Measurements from ENCODE around the gene HRH1.

HRH1 gene

DNA sequence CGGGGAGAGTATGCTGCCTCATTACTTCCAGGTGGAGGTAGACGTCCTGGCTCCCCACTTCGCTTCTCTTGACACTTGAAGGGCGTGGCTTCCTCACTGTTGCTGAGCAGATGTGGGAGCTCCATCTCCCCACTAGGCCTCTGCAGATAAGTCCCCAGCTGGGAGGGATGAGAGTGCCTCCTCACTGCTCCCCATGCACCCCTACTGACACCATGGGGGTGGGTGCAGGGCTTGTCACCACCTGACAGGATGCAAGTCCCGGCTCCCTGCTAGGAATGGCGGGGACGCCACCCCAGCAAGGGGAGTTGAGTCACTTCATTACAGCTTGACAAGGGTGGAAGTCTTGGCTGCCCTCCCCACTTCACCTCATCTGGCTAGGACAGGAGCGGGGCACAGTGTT, 81.1 kb downstream of the HRH1 start:
- ChIA-PET POLR2A (interaction anchor here (1.7 kb wide), 1 partner anchor 37 kb away, joined by 3 read pairs; the partner anchor contains the start of gene ATG7), CTCF (interaction anchor here (0.9 to 4.3 kb wide), 8 partner anchors 13 to 284 kb away, joined by 3 to 63 read pairs (median 6); no protein-coding TSS in a partner anchor)
- no peak overlapping the region for H3K4me3 ChIP-seq (ENCODE audit: low read depth, low read length)
- no peaks in the 10 kb centered on the region for H3K36me3 ChIP-seq (ENCODE audit: control insufficient read depth in 2 of 2, insufficient read depth in 1 of 2, low read length in 2 of 2)
- H3K27ac ChIP-seq (ENCODE audit: extremely low read depth, low read depth, low read length): no peak overlapping the region
- TF ChIP-seq MEIS1 (CRISPR knock-in tag; IDR thresholded peaks at IDR 0.05; ENCODE audit: borderline replicate concordance): no peak
- TF ChIP-seq ZNF404 (tag by site-specific recombination; IDR thresholded peaks at IDR 0.05): no peak
- no peak for TF ChIP-seq ZNF350 (tag by site-specific recombination; IDR thresholded peaks at IDR 0.05)
- no peak for TF ChIP-seq ZNF37A (tag by site-specific recombination; IDR thresholded peaks at IDR 0.05)
- no peak for TF ChIP-seq ZNF707 (tag by site-specific recombination; IDR thresholded peaks at IDR 0.05)
- TF ChIP-seq, protein P1, sequence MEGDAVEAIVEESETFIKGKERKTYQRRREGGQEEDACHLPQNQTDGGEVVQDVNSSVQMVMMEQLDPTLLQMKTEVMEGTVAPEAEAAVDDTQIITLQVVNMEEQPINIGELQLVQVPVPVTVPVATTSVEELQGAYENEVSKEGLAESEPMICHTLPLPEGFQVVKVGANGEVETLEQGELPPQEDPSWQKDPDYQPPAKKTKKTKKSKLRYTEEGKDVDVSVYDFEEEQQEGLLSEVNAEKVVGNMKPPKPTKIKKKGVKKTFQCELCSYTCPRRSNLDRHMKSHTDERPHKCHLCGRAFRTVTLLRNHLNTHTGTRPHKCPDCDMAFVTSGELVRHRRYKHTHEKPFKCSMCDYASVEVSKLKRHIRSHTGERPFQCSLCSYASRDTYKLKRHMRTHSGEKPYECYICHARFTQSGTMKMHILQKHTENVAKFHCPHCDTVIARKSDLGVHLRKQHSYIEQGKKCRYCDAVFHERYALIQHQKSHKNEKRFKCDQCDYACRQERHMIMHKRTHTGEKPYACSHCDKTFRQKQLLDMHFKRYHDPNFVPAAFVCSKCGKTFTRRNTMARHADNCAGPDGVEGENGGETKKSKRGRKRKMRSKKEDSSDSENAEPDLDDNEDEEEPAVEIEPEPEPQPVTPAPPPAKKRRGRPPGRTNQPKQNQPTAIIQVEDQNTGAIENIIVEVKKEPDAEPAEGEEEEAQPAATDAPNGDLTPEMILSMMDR (tag by site-specific recombination; IDR thresholded peaks at IDR 0.05): no peak
- no peak for TF ChIP-seq EGR2 (tag by site-specific recombination; IDR thresholded peaks at IDR 0.05; ENCODE audit: low read depth)
- H3K9me3 ChIP-seq (ENCODE audit: control insufficient read depth, insufficient read depth, low read depth, low read length): no peaks in the 10 kb centered on the region
- H3K4me1 ChIP-seq (ENCODE audit: control insufficient read depth, insufficient read depth, low read length): no peaks in the 10 kb centered on the region

GRCh38 chr3:11236588-11237461, 82.5 kb downstream of the HRH1 start:
- H3K27ac ChIP-seq (ENCODE audit: extremely low read depth, low read depth, low read length): no peak overlapping the region

DNA sequence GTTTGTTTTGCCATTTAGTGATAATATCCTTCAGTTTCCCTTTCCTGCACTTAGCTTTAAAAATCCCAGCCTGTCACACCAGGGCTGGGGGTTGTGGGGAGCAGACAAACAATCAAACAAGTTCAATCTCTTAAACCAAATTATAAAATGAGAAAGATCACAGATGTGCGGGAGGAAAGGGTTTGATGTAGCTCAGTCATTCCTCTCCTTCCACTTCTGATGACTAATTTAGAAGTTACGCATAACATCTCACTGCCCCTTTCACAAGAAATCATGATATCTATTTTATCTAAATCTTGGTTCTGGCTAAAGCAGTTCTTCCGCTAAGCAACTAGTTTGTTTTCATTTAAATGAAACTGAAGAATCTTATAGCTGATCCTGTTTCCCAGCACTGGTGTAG, 83.8 kb downstream of the HRH1 start:
- TF ChIP-seq ZNF423 (tag by site-specific recombination; IDR thresholded peaks at IDR 0.05) (no peak), ZBTB7A (tag by site-specific recombination; IDR thresholded peaks at IDR 0.05; ENCODE audit: low read depth) (no peak), ZNF792 (tag by site-specific recombination; IDR thresholded peaks at IDR 0.05) (no peak)
- H3K4me3 ChIP-seq (ENCODE audit: low read depth, low read length): no peak overlapping the region
- H3K4me1 ChIP-seq (ENCODE audit: control insufficient read depth, insufficient read depth, low read length): no peaks in the 10 kb centered on the region
- CTCF ChIA-PET: interaction anchor here (0.7 to 4.3 kb wide), 3 partner anchors 9 to 97 kb away, joined by 3 to 63 read pairs (median 3); no protein-coding TSS in a partner anchor
- POLR2A ChIA-PET: interaction anchor here (0.5 to 1.2 kb wide), 2 partner anchors 97 to 98 kb away, joined by 5 to 6 read pairs; no protein-coding TSS in a partner anchor
- H3K27ac ChIP-seq (ENCODE audit: extremely low read depth, low read depth, low read length): no peak overlapping the region
- H3K9me3 ChIP-seq (ENCODE audit: control insufficient read depth, insufficient read depth, low read depth, low read length): no peaks in the 10 kb centered on the region
- no peaks in the 10 kb centered on the region for H3K36me3 ChIP-seq (ENCODE audit: control insufficient read depth in 2 of 2, insufficient read depth in 1 of 2, low read length in 2 of 2)

More at GRCh38 chr3:11236588-11237461, 82.5 kb downstream of the HRH1 start:
- CTCF ChIA-PET: interaction anchor here (0.6 to 4.3 kb wide), 27 partner anchors 9 to 480 kb away, joined by 3 to 63 read pairs (median 3); partner anchors contain the start of gene ATG7
- TF ChIP-seq, protein P2, sequence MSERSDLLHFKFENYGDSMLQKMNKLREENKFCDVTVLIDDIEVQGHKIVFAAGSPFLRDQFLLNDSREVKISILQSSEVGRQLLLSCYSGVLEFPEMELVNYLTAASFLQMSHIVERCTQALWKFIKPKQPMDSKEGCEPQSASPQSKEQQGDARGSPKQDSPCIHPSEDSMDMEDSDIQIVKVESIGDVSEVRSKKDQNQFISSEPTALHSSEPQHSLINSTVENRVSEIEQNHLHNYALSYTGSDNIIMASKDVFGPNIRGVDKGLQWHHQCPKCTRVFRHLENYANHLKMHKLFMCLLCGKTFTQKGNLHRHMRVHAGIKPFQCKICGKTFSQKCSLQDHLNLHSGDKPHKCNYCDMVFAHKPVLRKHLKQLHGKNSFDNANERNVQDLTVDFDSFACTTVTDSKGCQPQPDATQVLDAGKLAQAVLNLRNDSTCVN (tag by site-specific recombination; optimal IDR thresholded peaks at IDR 0.05): no peak
- TF ChIP-seq ZNF654 (tag by site-specific recombination; IDR thresholded peaks at IDR 0.05; ENCODE audit: low read depth): peak; percentile 65
- Histone ChIP-seq H3K9me3 (ENCODE audit: control insufficient read depth, insufficient read depth, low read depth, low read length) (no peaks in the 10 kb centered on the region), H3K4me3 (ENCODE audit: low read depth, low read length) (no peak overlapping the region), H3K4me1 (ENCODE audit: control insufficient read depth, insufficient read depth, low read length) (no peaks in the 10 kb centered on the region), H3K36me3 (ENCODE audit: control insufficient read depth in 2 of 2, insufficient read depth in 1 of 2, low read length in 2 of 2) (no peaks in the 10 kb centered on the region)
- POLR2A ChIA-PET: interaction anchor here (1.2 to 1.7 kb wide), 2 partner anchors 35 to 98 kb away, joined by 3 to 5 read pairs; partner anchors contain the start of gene ATG7

GRCh38 chr3:11238880-11239279, 84.6 kb downstream of the HRH1 start:
- Histone ChIP-seq H3K4me1 (ENCODE audit: control insufficient read depth, insufficient read depth, low read length) (no peaks in the 10 kb centered on the region), H3K36me3 (ENCODE audit: control insufficient read depth in 2 of 2, insufficient read depth in 1 of 2, low read length in 2 of 2) (no peaks in the 10 kb centered on the region), H3K9me3 (ENCODE audit: control insufficient read depth, insufficient read depth, low read depth, low read length) (no peaks in the 10 kb centered on the region), H3K27ac (ENCODE audit: extremely low read depth, low read depth, low read length) (no peak overlapping the region), H3K4me3 (ENCODE audit: low read depth, low read length) (no peak overlapping the region)
- TF ChIP-seq ZNF623 (tag by site-specific recombination; IDR thresholded peaks at IDR 0.05) (no peak), ZNF184 (tag by site-specific recombination; IDR thresholded peaks at IDR 0.05) (peak; percentile 99)
- ChIA-PET POLR2A (no interaction called here), CTCF (interaction anchor here (1.0 to 4.3 kb wide), 2 partner anchors 8 to 96 kb away, joined by 3 to 63 read pairs; no protein-coding TSS in a partner anchor)

Data from HEK293 (cell line).